ENCODE data around the gene MSTO1.

DNA sequence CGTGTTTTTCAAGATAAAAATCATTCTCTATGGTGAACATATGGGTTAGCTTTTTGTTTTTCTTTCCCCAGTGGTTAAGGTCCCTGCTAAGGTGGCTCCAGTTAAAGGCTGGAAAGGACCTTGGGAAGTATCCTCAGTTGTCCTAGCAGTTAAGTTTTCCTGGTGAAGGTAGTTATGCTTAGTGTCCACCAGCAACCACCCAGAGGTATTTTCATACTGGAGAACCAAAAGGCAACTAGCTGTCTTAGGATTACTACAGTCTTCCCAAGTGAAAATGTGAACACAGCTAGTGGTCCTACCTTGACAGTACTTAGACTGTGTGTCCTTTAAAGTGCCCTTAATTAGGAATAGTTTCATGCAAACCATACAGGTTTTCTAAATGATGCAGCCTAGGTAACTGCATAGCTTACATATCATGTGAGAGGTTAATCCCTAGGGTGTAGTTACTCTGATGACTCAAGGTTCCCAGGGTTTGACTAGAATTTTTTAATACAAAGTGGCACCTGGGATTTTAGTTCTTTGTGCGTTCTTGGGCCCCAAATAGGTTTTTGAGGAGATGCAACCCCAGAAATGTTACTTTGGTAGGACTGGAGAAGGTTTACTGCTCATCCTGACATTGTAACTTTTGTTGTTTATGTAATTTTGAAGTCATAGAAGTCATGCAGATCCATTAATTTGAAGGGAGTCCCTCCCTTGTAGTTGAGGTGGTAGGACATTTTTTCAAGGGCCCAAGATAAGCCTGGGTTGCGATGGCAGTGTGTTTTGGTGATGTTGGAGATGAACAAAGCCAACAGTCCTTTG, 42.0 kb downstream of the MSTO1 start:
- TF ChIP-seq, protein P1, sequence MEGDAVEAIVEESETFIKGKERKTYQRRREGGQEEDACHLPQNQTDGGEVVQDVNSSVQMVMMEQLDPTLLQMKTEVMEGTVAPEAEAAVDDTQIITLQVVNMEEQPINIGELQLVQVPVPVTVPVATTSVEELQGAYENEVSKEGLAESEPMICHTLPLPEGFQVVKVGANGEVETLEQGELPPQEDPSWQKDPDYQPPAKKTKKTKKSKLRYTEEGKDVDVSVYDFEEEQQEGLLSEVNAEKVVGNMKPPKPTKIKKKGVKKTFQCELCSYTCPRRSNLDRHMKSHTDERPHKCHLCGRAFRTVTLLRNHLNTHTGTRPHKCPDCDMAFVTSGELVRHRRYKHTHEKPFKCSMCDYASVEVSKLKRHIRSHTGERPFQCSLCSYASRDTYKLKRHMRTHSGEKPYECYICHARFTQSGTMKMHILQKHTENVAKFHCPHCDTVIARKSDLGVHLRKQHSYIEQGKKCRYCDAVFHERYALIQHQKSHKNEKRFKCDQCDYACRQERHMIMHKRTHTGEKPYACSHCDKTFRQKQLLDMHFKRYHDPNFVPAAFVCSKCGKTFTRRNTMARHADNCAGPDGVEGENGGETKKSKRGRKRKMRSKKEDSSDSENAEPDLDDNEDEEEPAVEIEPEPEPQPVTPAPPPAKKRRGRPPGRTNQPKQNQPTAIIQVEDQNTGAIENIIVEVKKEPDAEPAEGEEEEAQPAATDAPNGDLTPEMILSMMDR (IDR thresholded peaks at IDR 0.05), result no peak
- TF ChIP-seq POLR2A (IDR thresholded peaks at IDR 0.05) (no peak), POLR2AphosphoS5 (IDR thresholded peaks at IDR 0.05; ENCODE audit: insufficient read depth in 1 of 2, low read depth in 1 of 2) (no peak)
